Bone marrow (tissue), 2 donors: ENCODE measurements around the gene LRP1.

Experiments used
- DNase-seq, 2 donors: peaks; one replicate each; lab custom pipeline; 2025; lab: John Stamatoyannopoulos, UW

The LRP1 gene

GRCh38 chr12:57134949-57135348, 6.7 kb downstream of the LRP1 start:
- DNase-seq: no peak

- no peak for DNase-seq
Measured at GRCh38 chr12:57135527-57136326, 7.4 kb downstream of the LRP1 start.

- DNase-seq: no peak
Measured at GRCh38 chr12:57138526-57139272, 10.4 kb downstream of the LRP1 start.

GRCh38 chr12:57139796-57140649, 11.7 kb downstream of the LRP1 start:
- no peak for DNase-seq

GRCh38 chr12:57141249-57141648, 13.0 kb downstream of the LRP1 start:
- DNase-seq: no peak

- no peak for DNase-seq
Measured at GRCh38 chr12:57142121-57142520, 13.8 kb downstream of the LRP1 start.

- no peak for DNase-seq
Measured at GRCh38 chr12:57142727-57143126, 14.4 kb downstream of the LRP1 start.

- no peak for DNase-seq
Measured at GRCh38 chr12:57143454-57143853, 15.2 kb downstream of the LRP1 start.

GRCh38 chr12:57145460-57146059, 17.3 kb downstream of the LRP1 start:
- DNase-seq: no peak

GRCh38 chr12:57146092-57146491, 17.8 kb downstream of the LRP1 start:
- DNase-seq: no peak

GRCh38 chr12:57146961-57147944, 19.0 kb downstream of the LRP1 start, which contains the start of gene LRP1-AS:
LRP1-AS (minus strand) TSS chr12:57147619.
- DNase-seq: peak in 1 of 2 donors; percentile 48

- no peak for DNase-seq
Measured at GRCh38 chr12:57148469-57149244, 20.4 kb downstream of the LRP1 start.

- no peak for DNase-seq
Measured at GRCh38 chr12:57149245-57149900, 21.1 kb downstream of the LRP1 start.

- DNase-seq: no peak
Measured at GRCh38 chr12:57150400-57151000, 22.2 kb downstream of the LRP1 start.

- DNase-seq: no peak
Measured at GRCh38 chr12:57151741-57152630, 23.7 kb downstream of the LRP1 start.

- DNase-seq: no peak
Measured at GRCh38 chr12:57152639-57153038, 24.4 kb downstream of the LRP1 start.

GRCh38 chr12:57153415-57153997, 25.2 kb downstream of the LRP1 start:
- DNase-seq: no peak
